ENCODE data around the gene PDE4DIP.
"Not testable (repeated sequence)": the region's sequence is repeated elsewhere in the genome, so short reads cannot be mapped to it uniquely, and the experiment has no call there.

Gene PDE4DIP

DNA sequence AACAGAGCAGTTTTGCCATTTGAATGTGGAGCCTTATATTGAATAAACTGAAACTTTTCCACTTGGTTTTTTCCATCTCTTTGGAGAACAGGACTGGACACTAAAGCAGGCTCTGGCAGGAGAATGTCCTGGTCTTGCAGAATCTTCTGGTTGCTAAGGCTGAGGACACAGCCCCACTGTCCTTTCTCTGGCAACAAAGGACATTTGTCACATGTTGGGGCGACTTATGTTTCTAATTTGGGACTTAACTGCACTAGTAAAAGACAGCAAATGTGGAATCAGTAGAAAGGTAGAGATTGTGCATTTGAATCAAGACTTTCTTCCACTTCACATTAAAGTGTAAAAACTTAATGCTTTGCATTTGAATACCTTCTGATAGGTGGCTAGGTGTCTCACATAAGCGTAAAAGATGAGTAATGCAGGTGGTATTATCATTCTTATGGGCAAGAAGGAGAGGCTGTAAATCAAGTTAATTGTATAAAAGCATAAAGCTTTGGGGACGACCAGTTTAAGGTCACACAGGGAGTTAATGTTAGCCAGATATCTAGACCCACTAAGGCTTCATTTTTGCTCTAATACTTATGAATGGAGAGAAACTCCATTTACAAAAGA, 74.7 kb downstream of the PDE4DIP start:
- ATAC-seq (replicated peaks); H3K27me3 Mint-ChIP-seq; H3K4me3 Mint-ChIP-seq; H3K27ac Mint-ChIP-seq; H3K9me3 Mint-ChIP-seq; DNase-seq; H3K36me3 Mint-ChIP-seq (ENCODE audit: insufficient read depth); H3K4me1 Mint-ChIP-seq (ENCODE audit: low read depth in 2 of 2): not testable (repeated sequence)

DNA sequence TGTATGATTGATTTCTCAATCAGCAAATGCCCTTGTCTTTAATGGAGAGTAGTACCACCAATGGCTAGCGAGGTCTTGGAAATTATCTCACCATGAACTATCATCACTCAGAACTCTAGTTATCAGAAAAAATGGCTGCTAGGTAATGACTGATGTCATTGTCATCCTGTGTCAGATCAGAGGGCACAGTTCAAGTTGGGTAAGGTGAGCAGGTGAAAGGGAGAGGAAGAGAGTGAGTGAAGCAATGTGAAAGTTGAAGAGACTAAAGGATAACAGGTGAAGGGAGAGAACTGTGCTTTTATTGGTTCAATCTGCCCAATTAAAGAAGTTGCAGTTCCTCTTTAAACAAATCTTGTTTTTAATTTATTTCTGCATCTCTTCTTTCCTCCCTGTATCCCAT, 76.8 kb downstream of the PDE4DIP start:
- H3K4me1 Mint-ChIP-seq (ENCODE audit: low read depth in 2 of 2); H3K9me3 Mint-ChIP-seq; H3K36me3 Mint-ChIP-seq (ENCODE audit: insufficient read depth); H3K4me3 Mint-ChIP-seq; H3K27ac Mint-ChIP-seq; H3K27me3 Mint-ChIP-seq; ATAC-seq (replicated peaks); DNase-seq: not testable (repeated sequence)

DNA sequence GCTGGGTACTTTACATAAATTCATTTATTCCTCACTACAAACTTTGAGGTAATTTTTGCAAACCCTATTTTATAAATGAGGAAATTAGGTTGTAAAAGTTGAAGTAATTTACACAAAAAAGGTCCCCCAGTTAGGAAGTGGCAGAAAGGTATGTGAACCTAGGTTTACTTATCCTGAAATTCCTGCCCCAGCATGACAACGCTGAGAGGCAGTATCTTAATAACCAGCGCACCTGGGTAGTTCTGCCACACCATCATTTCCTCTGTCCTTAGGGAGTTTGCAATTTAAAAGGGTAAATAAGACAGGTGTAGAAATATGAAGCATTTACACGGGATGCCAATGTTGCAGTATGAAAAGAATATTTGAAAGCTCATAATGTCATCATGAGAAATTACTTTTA, 79.6 kb downstream of the PDE4DIP start:
- not testable (repeated sequence) for H3K4me3 Mint-ChIP-seq; ATAC-seq (replicated peaks); DNase-seq; H3K27me3 Mint-ChIP-seq; H3K36me3 Mint-ChIP-seq (ENCODE audit: insufficient read depth); H3K9me3 Mint-ChIP-seq; H3K27ac Mint-ChIP-seq; H3K4me1 Mint-ChIP-seq (ENCODE audit: low read depth in 2 of 2)

DNA sequence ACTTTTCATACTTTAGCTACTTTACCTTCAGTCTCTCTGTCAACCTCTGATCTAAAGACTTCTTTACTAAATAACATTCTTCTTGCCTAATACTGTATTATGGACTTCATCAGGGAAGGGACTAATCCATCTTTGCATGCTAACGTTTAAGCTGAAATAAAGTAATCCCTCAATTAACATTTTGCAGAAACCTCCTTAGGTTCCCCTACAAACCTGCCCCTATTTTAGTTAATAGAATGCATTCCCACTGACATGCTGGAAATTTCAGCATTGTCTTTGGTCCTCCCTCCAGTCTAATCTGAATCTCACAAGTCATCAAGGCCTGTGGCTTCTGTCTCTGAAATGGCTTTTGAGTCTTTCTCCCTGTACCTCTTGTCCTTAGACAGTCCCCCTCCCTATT, 83.4 kb downstream of the PDE4DIP start:
- H3K27ac Mint-ChIP-seq; H3K4me1 Mint-ChIP-seq (ENCODE audit: low read depth in 2 of 2): not testable (repeated sequence)

DNA sequence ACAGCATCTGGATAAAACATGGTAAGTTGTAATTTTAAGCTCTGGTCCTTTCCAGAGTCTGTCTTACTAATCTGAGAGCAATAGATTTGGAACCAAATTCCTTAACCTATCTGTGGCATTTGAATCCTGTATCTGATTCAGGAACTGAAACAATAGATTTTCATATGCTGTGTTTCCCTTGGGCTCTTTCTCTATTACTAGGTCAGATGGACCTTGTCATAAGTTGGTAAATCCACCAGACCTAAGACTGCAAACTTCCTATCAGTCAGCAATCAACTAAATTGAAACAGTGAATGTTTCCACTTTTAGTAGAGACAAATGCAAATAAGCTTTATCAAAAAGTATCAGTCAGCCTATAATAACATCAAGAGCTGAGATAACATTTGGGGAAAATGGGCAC, 85.0 kb downstream of the PDE4DIP start:
- H3K27me3 Mint-ChIP-seq; H3K4me1 Mint-ChIP-seq (ENCODE audit: low read depth in 2 of 2); H3K9me3 Mint-ChIP-seq; H3K27ac Mint-ChIP-seq; H3K4me3 Mint-ChIP-seq; H3K36me3 Mint-ChIP-seq (ENCODE audit: insufficient read depth); ATAC-seq (replicated peaks); DNase-seq: not testable (repeated sequence)

More for the DNA sequence above, 83.4 kb downstream of the PDE4DIP start:
- not testable (repeated sequence) for H3K9me3 Mint-ChIP-seq; H3K27me3 Mint-ChIP-seq; DNase-seq; H3K4me3 Mint-ChIP-seq; H3K36me3 Mint-ChIP-seq (ENCODE audit: insufficient read depth); ATAC-seq (replicated peaks)

DNA sequence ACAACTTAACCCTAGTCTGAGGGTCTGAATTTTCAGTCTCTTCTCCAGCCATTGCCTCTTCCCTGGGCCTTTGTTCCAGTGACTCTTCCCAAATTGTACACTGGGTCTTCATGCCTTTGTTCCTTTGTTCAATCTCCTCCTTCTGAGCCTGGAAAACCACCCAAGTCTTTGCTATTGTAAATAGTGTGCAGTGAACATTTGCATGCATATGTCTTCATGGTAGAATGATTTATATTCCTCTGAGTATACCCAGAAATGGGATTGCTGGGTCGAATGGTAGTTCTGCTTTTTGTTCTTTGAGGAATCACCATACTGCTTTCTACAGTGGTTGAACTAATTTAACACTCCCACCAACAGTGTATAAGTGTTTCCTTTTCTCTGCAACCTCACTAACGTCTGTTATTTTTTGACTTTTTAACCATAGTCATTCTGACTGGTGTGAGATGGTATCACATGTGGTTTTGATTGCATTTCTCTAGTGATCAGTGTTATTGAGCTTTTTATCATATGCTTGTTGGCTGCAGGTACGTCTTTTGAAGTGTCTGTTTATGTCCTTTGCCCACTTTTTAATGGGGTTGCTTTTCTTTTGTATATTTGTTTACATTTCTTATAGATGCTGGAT, 91.3 kb downstream of the PDE4DIP start:
- DNase-seq; H3K4me3 Mint-ChIP-seq; H3K4me1 Mint-ChIP-seq (ENCODE audit: low read depth in 2 of 2); H3K36me3 Mint-ChIP-seq (ENCODE audit: insufficient read depth); ATAC-seq (replicated peaks); H3K27me3 Mint-ChIP-seq; H3K9me3 Mint-ChIP-seq; H3K27ac Mint-ChIP-seq: not testable (repeated sequence)

DNA sequence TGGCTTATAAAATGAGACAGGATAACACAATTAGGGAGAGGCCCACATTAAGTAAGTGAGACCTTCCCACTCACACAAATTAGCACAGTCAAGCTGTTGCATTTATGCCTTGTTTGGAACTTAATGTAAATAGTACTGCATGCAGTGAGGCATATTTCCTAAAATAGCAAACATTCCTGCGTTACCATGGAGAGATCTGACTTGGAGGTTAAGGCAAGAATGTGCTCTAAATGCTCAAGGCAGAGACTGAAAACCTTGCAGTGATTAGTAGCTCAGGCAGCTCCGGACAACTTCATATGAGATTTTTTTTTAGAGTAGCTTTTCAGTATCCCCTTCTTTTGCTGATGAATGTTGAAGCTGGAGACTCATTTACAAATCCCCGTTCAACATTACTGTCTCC, 98.7 kb downstream of the PDE4DIP start:
- not testable (repeated sequence) for H3K4me3 Mint-ChIP-seq; H3K27ac Mint-ChIP-seq; H3K4me1 Mint-ChIP-seq (ENCODE audit: low read depth in 2 of 2); ATAC-seq (replicated peaks); H3K9me3 Mint-ChIP-seq; H3K27me3 Mint-ChIP-seq; H3K36me3 Mint-ChIP-seq (ENCODE audit: insufficient read depth); DNase-seq

DNA sequence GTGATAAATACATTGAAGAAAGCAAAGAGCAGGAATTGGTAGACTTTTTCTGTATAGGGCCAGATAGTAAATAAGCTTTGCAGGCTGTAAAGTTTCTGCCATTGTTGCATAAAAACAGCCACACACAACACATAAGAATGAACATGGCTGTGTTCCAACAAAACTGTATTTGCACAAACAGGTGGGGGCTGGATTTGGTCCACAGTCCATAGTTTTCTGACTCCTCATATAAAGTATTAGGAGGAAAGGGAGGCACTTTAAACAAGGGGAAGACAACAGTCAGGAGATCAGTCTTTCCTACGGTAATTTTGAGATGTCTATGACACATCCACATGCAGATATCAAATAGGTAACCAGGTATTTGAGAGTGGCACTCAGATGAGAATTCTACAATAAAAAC, 100.9 kb downstream of the PDE4DIP start:
- not testable (repeated sequence) for H3K27ac Mint-ChIP-seq; ATAC-seq (replicated peaks); DNase-seq; H3K4me3 Mint-ChIP-seq; H3K36me3 Mint-ChIP-seq (ENCODE audit: insufficient read depth); H3K4me1 Mint-ChIP-seq (ENCODE audit: low read depth in 2 of 2); H3K9me3 Mint-ChIP-seq; H3K27me3 Mint-ChIP-seq

DNA sequence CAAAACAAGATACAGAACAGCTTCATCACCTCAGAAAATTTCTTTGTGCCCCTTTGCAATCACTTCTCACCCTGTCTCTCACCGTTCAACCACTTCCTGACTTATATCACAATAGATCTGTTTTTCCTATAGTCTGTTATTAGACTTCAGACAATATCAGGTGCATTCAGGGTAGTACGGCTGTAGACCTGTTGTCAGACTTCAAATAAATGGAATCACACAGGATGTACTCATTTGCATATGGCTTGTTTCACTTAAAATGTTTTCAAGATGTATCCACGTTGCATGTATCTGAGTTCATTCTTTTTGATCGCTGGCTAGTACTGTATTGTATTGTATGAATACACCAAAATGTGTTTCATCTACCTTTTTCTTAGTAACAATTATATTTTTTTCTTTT, 104.5 kb downstream of the PDE4DIP start:
- DNase-seq, result not testable (repeated sequence)

DNA sequence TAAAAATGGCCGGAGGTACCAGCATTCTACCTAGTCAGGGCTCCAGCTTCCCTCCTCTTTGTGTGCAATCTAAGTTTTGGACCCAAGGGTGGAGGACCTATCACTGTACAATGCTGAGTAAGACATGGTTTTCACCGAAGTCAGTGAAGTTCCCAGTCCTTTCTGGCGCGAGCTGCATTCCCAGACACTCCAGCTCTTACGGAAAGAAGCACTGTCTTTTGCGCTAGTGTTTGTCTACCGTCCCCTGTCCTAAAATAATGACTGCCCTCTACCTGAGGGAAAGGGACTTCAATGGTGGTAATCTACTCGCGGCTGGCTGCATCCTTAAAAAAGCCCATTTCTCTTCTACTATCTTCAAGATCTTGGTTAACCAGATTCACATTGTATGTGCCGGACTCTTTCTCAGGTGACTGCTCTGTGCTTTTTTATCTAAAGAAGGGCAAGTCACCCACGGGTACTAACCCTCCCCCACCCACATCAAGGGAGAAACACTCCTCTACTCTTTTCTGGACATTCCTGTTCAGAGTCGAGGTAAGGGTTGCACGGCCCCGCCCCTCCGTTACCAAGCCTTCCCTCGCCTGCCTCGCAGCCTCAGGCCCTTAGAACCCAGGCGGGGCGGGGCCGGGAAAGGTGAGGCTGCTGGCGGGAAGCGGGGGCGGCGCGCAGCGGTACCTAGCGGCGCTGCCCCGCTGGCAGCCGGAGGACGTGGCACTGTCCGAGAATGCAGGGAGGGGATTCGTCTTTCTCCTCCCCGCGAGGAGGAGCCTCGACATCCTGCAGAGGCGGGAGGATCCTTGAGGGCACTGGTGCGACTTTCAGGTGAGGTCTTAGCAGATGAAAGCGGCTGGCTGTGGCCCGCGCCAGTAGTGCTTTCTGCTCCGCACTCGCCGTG, 107.4 kb downstream of the PDE4DIP start:
- H3K4me1 Mint-ChIP-seq (ENCODE audit: low read depth in 2 of 2), result not testable (repeated sequence)

More for the DNA sequence above, 104.5 kb downstream of the PDE4DIP start:
- H3K9me3 Mint-ChIP-seq; H3K27me3 Mint-ChIP-seq; H3K4me1 Mint-ChIP-seq (ENCODE audit: low read depth in 2 of 2); H3K36me3 Mint-ChIP-seq (ENCODE audit: insufficient read depth); H3K27ac Mint-ChIP-seq; H3K4me3 Mint-ChIP-seq: not testable (repeated sequence)
- ATAC-seq (replicated peaks), result peak; percentile 71

DNA sequence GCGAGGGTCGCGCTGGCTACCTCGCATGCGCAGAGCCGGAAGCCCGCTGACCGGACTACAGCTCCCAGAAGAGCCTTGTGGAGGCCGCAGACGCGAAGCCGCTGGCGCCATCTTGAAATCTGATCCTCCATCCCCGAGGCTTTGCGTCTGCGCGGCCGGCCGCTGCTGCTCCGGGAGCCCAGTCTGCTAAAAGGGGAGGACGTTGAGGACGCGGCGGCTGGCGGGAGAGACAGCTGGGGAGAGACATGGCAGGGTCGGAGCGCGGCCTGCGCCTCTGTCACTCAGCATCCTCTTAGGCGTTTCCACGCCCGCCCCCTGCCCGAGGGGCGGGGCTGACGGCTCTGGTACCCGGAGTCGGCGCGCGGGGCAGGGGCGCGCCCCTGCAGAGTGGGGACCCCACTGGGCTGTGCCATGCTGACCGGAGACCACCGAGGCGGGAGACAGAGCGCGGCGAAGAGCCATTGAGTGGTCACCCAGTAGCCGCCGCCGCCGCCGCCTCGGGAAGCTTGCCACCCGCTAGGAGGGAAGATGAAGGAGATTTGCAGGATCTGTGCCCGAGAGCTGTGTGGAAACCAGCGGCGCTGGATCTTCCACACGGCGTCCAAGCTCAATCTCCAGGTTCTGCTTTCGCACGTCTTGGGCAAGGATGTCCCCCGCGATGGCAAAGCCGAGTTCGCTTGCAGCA, 108.2 kb downstream of the PDE4DIP start:
- Mint-ChIP-seq H3K27ac (peak overlapping the region in 1 of 2 donors; percentile 79), H3K4me3 (peak overlapping the region; percentile 72 to 83)
- not testable (repeated sequence) for H3K9me3 Mint-ChIP-seq; H3K4me1 Mint-ChIP-seq (ENCODE audit: low read depth in 2 of 2); H3K36me3 Mint-ChIP-seq (ENCODE audit: insufficient read depth); H3K27me3 Mint-ChIP-seq
- ATAC-seq (replicated peaks), result peak; percentile 66
- peak; percentile 42 to 55 (median 53) for DNase-seq

More for the DNA sequence above, 107.4 kb downstream of the PDE4DIP start:
- not testable (repeated sequence) for H3K27me3 Mint-ChIP-seq; H3K36me3 Mint-ChIP-seq (ENCODE audit: insufficient read depth); H3K9me3 Mint-ChIP-seq
- DNase-seq (peak; percentile 56 to 59 (median 58)), ATAC-seq (replicated peaks) (peak; percentile 63)
- Mint-ChIP-seq H3K27ac (peak overlapping the region in 1 of 2 donors; percentile 79), H3K4me3 (peak overlapping the region; percentile 72 to 83)

DNA sequence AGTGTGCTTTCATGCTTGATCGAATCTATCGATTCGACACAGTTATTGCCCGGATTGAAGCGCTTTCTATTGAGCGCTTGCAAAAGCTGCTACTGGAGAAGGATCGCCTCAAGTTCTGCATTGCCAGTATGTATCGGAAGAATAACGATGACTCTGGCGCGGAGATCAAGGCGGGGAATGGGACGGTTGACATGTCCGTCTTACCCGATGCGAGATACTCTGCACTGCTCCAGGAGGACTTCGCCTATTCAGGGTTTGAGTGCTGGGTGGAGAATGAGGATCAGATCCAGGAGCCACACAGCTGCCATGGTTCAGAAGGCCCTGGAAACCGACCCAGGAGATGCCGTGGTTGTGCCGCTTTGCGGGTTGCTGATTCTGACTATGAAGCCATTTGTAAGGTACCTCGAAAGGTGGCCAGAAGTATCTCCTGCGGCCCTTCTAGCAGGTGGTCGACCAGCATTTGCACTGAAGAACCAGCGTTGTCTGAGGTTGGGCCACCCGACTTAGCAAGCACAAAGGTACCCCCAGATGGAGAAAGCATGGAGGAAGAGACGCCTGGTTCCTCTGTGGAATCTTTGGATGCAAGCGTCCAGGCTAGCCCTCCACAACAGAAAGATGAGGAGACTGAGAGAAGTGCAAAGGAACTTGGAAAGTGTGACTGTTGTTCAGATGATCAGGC, 108.8 kb downstream of the PDE4DIP start:
- not testable (repeated sequence) for DNase-seq; ATAC-seq (replicated peaks); H3K4me1 Mint-ChIP-seq (ENCODE audit: low read depth in 2 of 2); H3K27ac Mint-ChIP-seq; H3K36me3 Mint-ChIP-seq (ENCODE audit: insufficient read depth); H3K27me3 Mint-ChIP-seq; H3K9me3 Mint-ChIP-seq
- H3K4me3 Mint-ChIP-seq, result peak overlapping the region; percentile 58 to 60

DNA sequence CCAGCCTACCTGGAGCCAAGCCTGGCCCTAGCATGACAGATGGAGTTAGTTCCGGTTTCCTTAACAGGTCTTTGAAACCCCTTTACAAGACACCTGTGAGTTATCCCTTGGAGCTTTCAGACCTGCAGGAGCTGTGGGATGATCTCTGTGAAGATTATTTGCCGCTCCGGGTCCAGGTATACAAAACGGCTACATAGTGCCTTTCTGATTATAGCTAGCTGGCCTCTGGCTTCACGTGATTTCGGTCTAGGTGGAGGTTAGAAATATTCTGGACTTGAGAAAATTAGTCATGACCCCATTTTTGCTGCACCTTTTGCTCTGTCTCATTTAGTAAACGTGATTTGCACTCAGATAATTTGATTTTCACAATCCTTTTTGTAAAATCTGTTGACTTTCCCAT, 109.5 kb downstream of the PDE4DIP start:
- not testable (repeated sequence) for ATAC-seq (replicated peaks); H3K9me3 Mint-ChIP-seq; DNase-seq; H3K27me3 Mint-ChIP-seq; H3K36me3 Mint-ChIP-seq (ENCODE audit: insufficient read depth); H3K4me1 Mint-ChIP-seq (ENCODE audit: low read depth in 2 of 2)
- Mint-ChIP-seq H3K4me3 (peak overlapping the region; percentile 36 to 59), H3K27ac (peak overlapping the region in 1 of 2 donors; percentile 44)

Measured in effector memory CD8-positive, alpha-beta T cell (primary cell).